DMS79 (cell line): ENCODE results near the gene WASL.
A peak's percentile ranks its signal among the peaks of the same experiment; 100 is the strongest.
"Not testable (repeated sequence)": the region's sequence is repeated elsewhere in the genome, so short reads cannot be mapped to it uniquely, and the experiment has no call there.

ENCODE experiments used
- DNase-seq: peaks from one replicate; lab custom pipeline; 2025; lab: John Stamatoyannopoulos, UW

WASL gene

GRCh38 chr7:123748734-123749536 is at the start of gene WASL:
TSS of gene WASL (minus strand) at chr7:123749003. CDS start at chr7:123748734, 269 bp downstream.
- peak; percentile 74 for DNase-seq

DNA sequence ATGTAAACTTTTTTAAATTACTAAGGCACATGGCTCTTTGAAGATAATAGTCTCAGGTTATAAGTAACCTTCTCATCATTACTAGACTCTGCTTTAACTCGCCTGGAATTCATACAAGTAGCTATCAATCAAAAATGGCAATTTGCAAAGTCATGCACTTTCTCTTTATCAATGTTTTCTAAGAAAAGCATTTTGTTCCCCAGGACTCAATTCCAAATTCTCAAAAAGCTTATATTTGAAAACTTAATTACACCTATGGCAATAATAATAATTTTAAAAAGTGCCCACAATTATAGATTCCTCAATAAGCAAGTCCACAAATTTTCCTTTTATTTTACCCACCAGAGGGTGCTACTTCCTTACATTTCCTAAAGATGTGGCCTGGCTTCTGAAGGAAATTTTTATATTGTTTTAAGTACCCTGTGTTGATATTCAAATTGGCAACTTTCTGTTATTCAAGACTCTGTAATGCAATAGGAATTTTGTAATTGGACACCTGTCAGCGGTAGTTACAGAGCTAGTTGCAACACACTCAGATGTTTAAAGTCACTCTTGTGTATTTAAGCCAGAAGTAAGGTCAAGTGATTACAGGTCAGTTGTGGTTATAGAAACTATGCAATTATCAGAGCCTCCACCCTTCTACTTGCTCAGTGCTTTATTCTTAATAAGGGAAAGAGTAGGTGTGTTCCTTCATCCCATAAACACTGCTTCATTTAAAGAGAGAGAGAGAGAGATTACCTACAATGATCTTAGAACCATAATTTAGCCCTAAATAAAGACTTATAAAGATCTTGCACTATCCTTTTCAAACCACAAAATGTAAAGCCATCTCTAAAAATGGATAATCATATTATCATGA is 49.1 kb upstream of the WASL start:
- DNase-seq = peak; percentile 1

DNA sequence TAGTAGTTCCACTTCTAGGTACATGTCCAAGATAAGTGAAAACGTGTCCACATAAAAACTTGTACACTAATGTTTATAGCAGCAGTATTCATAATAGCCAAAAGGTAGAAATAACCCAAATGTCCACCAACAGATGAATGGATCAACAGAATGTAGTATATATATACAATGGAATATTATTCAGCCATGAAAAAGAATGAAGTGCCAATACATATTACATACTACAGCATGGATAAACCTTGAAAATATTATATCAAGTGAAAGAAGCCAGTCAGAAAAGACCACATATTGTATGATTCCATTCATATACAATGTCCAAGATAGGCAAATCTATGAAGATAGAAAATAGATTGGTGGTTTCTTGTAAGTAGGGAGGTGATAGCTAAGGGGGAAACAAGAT is 47.8 kb upstream of the WASL start:
- DNase-seq = no peak

- no peak for DNase-seq
Measured at GRCh38 chr7:123795917-123796316, 47.1 kb upstream of the WASL start.

- DNase-seq = not testable (repeated sequence)
Measured at GRCh38 chr7:123795116-123795515, 46.3 kb upstream of the WASL start.

- DNase-seq = no peak
Measured at GRCh38 chr7:123792547-123792946, 43.7 kb upstream of the WASL start.

GRCh38 chr7:123791001-123791400 is 42.2 kb upstream of the WASL start:
- DNase-seq = no peak

DNA sequence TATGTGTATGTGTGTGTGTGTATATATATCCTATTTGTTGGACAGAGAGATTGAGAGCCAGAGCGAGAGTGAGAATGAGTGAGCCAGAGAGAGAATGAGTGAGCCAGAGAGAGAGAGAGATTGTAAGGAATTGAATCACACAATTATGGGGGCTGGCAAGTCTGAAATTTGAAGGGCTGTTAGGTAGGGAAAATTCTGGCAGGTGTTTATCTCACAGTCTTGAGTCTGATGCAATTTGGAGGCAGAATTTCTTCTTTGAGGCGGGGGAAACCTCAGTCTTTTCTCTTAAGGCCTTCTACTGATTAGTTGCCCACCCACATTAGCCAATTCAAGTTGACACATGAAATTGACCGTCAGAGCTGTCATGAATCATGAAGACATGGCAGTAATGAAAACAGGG is 41.0 kb upstream of the WASL start:
- no peak for DNase-seq

DNA sequence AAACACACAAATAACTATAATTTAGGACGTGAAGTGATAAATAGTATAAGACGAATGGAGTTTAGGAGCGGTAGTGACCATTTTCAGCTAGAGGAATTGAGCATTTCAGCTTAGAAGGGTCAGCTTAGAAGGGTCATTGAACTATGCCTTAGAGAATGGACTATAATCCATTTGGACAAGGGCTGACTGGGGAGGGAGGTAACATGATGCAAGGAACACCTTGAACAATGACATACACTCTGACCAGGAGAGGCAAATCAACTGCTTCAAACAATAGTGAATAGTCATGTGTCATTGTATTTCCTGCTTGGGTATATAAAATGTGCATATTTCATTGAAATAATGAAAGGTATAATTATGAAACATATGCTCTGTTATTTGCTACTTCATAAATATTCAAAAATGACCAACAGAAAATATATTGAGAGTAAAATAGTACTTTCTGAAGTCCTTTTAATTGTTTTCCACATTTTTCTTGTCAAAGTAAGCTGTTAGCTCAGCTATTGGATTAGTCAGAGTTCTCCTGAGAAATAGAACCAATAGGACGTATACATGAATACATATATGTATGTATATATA is 40.5 kb upstream of the WASL start:
- no peak for DNase-seq

- DNase-seq = no peak
Measured at GRCh38 chr7:123788584-123788983, 39.8 kb upstream of the WASL start.

DNA sequence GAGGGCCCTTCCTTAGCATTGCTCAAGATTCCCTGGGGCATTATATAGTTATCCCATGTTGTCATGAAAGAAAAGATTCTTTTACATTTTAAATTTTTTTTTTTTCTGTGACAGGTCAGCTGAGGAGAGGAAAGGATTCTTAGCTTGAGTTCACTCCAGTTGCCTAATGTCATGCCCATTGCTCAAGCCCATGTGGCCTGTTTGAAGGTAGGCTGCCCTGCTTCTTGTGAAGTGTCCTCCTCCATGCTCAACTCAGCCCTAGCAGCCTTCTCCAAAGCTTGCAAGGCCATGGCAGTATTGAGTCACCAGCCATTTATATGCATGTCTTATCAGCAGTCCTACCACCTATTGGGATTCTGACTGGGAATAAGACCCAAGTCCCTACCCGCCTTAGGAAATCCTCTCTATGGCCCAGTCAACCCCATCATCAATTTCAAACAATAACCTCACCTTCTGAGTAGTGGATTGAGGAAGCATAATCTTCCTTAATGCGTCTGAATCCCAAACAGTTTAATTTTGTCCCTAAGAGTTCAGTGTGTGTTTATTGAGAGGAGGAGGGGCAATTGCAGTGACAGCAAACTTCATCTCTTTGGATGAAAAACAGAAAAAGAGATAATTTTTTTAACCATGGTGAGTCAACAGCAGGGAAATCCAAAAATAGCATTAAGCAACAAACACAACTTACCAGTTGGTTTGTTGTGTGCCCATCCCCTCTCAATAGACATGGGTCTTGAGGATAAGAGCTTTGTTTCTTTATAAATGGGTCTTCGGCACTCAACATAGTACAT is 38.6 kb upstream of the WASL start:
- DNase-seq = no peak

GRCh38 chr7:123784263-123784662 is 35.5 kb upstream of the WASL start:
- DNase-seq = no peak

- DNase-seq = no peak
Measured at GRCh38 chr7:123783820-123784219, 35.0 kb upstream of the WASL start.

- DNase-seq = no peak
Measured at GRCh38 chr7:123782071-123782798, 33.4 kb upstream of the WASL start.

- DNase-seq = not testable (repeated sequence)
Measured at GRCh38 chr7:123780472-123780871, 31.7 kb upstream of the WASL start.

- no peak for DNase-seq
Measured at GRCh38 chr7:123774496-123774895, 25.7 kb upstream of the WASL start.

GRCh38 chr7:123773481-123773880 is 24.7 kb upstream of the WASL start:
- DNase-seq = no peak

DNA sequence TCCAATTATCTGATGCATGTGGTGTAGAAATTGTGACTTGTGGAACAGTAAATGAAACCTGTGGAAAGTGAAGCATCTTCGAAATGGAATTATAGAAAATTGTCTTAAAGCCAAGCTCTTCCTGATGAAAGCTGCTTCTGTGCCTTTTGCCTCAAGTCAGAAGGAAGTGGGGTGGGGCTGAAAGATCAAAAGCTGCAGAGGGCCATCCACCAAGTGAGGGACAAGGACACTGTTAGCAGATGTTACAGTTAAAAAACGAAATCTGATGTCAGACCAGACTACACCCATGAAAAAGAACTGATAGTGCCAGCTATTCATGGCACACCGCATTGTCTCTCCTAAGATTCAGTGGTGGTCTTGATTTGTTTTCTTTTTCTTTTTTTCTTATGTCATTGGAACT is 23.8 kb upstream of the WASL start:
- DNase-seq = no peak

DNA sequence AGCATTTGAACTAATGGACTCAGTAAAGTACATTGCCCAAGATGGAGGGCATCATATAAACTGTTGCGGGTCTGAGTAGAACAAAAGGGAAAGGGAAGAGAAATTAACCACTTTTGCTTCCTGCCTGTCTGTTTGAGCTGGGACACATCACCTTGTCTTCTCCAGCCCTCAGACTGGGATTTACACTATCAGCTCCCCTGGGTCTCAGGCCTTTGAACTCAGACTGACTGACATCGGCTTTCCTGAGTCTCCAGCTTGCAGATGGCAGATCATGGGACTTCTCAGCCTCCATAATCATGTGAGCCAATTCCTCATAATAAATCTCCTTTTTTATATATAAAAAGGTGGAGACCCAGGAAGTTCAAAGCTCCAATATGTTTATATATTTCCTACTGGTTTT is 23.0 kb upstream of the WASL start:
- no peak for DNase-seq

GRCh38 chr7:123771256-123771655 is 22.5 kb upstream of the WASL start:
- DNase-seq = no peak

DNA sequence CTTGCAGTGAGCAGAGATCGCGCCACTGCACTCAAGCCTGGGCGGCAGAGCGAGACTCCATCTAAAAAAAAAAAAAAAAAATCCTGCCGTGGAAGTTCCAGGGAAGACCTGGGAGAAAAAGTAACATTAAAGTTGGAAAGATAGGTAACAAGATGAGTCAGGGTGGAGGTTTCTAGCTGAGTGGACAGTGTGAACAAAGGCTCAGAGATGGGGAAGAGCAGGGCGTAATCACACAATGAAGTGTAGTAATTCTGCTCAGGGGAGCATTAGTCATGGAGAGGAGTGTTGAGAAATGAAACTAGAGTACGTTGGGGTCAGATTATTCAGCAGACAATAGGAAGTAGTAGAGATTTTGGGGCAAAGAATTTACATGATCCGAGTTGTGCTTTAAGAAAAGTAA is 21.6 kb upstream of the WASL start:
- DNase-seq = no peak
